Stimulated activated CD4-positive, alpha-beta T cell treated with anti-CD3 and anti-CD28 coated beads, TNF-alpha, amount 100 ng/mL, for 24 hours (primary cell): ENCODE results near the gene CHST12.
A peak's percentile ranks its signal among the peaks of the same experiment; 100 is the strongest.
"Not testable (repeated sequence)": the region's sequence is repeated elsewhere in the genome, so short reads cannot be mapped to it uniquely, and the experiment has no call there.

Source experiments
- DNase-seq, 3 experiments: peaks; one replicate each; pipeline ENCODE4 v3.0.0-alpha.2; 2020; ENCODE audit warnings: low read depth in 3 of 3

CHST12 gene

DNA sequence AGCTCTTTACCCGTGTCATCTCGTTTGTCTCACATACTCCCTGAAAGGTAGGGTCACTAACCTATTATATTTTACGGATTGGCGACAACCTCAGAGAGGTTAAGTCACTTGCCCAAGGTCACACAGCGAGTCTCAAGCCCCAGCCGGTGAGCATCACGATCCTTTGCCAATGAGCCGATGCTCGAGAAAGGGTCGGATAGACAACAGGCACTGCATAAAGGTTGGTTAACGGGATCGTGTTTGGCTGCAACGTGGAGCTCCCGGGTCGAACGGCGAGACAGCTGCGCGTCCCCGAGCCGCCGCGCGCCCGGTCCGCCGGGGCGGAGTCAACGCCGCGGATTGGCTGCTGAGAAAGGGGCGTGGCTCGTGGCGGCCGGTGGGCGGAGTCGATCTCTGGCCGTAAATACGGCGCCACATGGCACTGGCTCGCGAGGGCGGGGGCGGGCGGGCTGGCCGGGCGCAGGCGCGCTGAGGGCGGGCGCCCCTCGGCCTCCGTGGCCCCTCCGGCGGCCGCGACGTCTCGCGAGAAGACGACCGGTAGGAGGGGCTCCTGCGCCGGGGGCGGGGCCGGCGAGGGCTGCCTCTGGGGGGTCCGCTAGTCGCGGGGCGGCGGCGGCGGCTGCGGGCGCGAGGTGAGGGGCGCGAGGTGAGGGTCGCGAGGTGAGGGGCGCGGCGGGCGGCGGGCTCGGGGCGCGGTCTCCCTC, at the start of gene CHST12:
Gene CHST12 (plus strand): TSS at position 598 of the 704 bp plus-strand sequence. CDS start 29,029 bp downstream, outside the sequence.
- DNase-seq, result peak; percentile 82 to 90 (median 85)

DNA sequence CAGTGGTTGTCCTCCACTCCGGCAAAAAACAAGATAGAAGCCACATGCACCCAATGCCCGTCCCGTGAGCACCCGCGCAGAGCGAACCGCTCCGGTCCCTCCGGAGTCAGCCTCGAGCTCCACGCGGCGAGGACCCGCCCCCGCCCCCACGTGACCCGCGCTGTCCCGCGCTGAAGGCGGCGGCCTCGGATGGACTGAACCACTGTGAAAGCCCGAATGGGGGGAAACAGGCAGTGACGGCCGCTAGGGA, 49.5 kb upstream of the CHST12 start:
- peak; percentile 80 to 91 (median 84) for DNase-seq

DNA sequence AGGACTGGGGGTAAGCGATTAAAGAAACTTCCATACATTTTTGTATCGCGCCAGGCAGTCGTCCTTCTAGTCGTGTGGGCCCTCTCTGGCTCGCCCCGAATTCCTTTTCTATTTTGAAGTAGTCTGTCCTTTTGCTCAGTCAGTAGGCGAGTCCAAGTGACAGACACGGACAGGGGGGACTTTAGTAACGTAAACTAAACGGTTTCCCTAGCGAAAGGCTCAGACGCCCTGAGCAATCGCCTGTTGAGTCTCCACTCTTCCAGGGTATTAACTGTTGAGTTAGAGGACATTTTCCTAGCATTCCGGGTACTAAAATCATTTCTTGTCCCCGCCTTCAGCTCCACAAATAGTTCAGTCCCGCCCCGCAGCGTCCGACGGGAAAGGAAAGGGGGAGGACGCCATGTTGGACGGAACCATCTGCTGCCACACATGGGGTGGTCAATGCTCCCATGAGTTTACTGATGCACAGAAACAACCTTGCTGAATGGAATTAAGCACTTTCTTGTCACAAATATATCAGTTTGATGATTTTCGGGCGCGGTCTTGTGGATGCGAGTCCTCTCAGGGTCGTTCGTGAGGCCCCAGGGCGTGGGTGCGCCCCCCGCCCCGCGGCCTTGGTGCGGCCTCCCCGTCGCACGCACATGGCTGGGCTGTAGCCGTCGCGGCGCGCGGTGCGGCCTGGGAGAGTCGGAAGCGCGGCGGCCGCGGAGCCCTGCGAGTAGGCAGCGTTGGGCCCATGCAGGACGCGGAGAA, 49.0 kb upstream of the CHST12 start, which contains the start of gene EIF3B:
Gene EIF3B (plus strand): TSS at position 642 of the 753 bp plus-strand sequence. CDS start 95 bp downstream, at position 737.
- peak; percentile 76 to 84 (median 82) for DNase-seq

DNA sequence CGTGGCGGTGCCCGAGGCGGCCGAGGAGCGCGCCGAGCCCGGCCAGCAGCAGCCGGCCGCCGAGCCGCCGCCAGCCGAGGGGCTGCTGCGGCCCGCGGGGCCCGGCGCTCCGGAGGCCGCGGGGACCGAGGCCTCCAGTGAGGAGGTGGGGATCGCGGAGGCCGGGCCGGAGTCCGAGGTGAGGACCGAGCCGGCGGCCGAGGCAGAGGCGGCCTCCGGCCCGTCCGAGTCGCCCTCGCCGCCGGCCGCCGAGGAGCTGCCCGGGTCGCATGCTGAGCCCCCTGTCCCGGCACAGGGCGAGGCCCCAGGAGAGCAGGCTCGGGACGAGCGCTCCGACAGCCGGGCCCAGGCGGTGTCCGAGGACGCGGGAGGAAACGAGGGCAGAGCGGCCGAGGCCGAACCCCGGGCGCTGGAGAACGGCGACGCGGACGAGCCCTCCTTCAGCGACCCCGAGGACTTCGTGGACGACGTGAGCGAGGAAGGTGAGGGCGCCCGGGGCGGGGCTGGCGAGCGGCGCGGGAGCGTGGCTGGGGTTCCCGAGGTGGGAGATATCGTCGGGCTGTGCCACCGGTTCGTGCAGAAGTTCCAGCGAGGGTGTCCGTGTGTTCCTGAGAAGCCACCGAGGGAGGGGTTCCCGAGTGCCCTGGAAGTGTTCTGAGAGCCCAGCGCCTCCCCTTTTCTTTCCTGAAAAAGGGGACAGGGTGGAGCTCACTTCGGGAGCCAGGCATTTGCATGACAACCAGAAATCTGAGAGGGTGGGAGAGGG, 48.3 kb upstream of the CHST12 start:
- DNase-seq, result peak in 1 of 3 experiments; percentile 28

DNA sequence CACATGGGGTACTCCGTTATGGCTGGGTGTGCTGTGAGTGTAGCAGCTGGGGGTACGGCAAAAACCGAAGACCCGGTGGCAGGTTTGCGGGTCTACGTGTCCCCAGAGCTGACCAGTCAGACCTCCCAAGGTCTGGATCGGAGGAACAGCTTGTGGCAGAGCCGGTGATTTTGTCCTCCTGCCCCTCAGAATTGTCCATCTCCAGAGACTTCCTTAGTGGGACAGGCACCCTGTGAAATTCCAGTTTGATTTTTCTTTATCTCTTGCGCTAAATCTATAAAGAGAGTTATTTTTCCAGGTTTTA, 47.8 kb upstream of the CHST12 start:
- DNase-seq, result no peak

DNA sequence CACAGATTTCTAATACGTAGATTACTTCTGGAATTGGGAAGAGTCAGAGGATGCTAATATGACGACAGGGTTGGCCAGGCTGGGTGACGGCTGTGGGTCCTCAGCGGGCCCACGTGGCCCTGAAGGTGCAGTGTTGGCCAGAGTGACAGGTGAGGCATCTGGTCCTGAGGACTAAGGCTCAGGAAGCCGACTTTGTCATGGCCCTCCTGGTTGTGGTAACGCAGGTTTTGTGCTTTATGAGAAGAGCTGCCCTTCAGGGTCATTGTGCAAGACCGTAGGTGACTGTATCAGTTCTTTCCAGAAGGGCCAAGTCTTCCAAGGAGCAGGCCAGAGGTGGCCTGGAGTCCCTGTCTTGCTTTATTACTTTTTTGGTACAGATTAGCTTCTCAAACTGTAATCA, 46.2 kb upstream of the CHST12 start:
- no peak for DNase-seq

DNA sequence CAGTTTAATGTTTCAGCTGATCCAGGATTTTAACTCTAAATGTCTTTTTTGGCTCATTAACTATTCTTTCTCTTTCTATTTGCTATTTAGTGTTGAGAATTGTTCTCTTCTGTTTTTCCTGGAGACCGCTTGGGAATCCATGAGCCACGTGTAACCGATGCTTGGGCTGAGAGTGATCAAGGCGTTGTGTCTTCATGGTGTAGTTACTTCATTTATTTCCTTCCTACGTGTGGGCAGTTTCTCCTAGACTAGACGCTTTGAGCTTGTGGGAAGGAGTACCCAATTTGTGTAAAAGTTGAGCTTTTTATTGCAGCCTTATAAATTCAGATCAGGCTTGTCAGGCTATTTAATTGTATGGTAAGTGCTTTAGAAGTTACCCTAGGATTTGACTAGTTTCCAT, 45.8 kb upstream of the CHST12 start:
- no peak for DNase-seq

DNA sequence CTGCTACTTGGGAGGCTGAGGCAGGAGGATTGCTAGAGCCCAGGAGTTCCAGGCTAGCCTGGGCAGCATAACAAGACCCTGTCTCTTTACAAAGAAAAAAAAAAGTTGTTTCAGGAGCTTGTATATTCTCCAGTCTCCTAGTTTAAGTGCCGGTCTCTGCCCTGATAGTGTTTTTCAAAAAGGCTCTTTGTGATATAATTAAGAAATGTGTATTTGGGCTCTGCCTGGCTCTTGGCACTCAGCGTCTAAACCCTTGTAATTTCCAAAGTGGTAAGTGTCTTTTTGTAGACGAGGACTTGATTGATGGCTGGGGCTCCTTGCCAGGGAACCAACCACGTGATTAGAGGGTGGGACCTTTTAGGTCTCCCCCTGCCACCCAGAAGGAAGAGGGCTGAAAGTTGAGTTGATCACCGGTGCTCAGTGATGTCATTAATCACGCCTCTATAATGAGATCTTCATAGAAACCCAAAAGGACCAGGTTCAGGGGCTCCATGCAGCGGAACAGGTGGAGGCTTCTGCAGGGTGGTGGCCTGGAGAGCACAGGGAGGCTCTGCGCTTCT, 44.4 kb upstream of the CHST12 start:
- no peak for DNase-seq

DNA sequence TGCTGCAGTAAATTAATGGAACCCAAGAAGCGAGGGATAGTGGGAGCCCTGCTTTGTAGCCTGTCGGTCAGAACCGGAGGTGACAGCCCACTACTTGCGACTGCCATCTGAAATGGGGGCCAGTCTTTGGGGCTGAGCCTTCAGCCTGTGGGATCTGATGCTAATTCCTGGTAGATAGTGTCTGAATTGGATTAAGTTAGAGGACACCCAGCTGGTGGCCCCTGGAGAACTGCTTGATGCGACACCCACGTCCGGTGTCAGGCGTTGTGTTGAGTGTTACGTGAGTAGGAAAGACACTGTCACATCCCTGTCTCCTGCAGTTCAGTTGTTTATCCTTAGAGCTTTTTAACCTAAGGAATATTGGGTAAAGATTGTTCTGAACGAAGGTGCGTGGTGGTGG, 43.8 kb upstream of the CHST12 start:
- no peak for DNase-seq

DNA sequence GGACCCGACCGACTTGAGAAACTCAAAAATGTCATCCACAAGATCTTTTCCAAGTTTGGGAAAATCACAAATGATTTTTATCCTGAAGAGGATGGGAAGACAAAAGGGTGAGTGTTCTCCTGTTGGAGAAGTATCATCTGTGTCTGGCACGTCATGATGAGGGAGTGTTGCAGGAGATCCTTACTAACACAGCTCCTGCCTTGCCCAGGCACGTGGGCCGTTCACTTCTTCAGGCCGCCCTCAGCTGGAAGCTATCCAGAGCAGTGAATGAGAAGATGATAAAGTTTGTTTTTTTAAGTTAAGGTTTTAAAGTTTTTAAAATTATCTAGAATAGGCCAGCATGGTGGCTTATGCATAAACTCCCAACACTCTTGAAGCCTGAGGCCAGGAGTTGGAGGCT, 42.6 kb upstream of the CHST12 start:
- DNase-seq, result no peak

DNA sequence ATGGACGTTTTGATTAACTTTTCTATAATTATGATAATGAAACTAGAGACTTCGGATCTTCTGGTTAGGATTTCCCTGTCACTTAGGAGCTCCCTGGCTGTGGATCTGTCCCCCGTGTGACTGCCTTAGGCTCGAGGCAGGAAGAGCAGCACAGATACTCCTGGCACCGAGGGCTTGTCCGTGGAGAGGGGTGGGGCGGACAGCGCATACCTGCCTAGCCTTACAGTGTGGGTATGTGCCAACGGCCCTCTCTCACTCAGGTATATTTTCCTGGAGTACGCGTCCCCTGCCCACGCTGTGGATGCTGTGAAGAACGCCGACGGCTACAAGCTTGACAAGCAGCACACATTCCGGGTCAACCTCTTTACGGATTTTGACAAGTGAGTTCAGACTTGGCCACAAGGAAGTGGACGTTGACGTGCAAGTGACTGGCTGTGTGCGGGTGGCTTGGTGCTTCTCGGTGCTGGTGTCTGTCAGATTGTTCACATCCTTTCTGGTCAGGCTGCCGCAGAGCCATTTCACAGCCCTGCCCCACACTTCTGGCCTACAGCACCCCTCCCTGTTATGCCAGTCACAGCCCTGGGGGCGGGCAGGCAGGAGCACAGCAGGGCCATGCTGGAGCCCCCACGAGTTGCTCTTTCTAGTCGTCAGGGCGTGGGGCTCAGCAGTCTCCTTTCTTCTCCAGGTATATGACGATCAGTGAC, 40.9 kb upstream of the CHST12 start:
- DNase-seq, result no peak

DNA sequence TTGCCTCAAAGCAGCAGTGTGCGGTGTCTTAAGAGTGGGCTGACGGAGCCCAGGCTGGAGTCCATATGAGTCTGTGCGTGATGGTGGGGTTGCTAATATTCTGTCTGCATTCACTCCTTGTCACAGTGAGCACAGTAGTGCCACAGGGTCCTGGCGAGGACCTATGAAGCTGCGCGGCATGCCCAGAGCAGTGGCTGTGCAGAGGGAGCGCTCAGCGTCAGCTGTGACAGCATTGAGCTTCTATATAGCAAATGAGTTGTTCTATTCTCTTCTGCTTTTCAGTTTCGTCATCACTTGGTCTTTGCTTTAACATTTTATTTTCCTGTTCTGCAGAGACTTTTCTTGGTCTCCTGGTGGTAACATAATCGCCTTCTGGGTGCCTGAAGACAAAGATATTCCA, 34.3 kb upstream of the CHST12 start:
- no peak for DNase-seq

DNA sequence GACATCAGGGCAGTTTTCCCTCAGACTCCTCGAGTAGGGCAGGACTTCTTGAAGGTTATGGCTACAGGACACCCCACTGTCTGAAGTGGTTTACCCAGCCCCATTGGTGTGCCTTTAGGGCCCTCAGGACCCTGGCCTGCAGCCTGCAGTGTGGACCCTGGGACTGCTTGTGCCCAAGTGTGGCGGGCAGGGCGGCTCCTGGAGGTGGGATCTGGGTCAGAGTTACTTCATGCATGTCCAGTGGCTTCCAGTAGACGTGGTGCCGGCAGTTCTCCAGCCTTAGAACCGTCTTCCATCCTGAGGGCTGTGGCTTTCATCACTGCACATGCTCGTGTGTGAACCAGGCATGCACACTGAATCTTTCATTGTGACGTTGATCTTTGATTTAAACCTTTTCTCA, 32.1 kb upstream of the CHST12 start:
- DNase-seq, result no peak

DNA sequence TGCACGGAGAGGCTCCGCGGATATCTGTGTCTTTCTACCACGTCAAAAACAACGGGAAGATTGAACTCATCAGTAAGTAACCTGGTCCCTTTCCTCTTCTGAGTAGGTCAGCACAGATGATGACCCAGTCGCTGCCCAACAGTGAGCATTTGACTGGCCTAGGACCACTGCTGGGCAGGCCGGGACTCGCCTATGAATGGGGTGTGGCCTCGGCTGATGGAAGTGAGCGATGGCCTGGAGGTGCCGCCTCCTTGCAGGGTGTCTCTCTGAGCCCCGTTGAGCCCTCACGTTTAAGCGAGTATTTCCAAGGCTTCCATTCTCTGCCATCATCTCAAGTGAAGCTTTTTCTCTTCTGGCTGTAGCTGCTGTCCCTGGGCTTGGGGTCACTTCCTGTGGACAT, 30.7 kb upstream of the CHST12 start:
- no peak for DNase-seq

DNA sequence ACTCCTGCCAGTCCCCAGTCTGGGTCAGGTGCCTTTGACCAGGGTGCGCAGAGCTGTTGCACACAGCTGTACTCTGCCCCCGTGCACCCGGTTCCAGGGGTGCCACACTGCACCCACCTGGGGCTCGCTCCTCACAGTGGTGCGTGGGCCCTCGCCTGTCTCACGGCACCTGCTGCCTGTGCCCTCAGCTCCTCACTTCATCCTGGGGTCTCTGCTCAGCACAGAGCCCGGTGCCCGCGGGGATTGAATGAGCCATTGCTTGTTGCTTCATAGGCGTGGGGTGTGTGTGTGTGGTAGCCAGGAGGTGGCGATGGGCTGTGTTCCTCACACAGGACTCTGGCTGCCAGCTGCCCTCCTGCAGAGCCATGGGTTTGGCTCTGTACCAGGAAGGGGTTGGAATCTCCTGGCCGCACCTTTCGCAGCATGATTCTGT, 30.3 kb upstream of the CHST12 start:
- no peak for DNase-seq

DNA sequence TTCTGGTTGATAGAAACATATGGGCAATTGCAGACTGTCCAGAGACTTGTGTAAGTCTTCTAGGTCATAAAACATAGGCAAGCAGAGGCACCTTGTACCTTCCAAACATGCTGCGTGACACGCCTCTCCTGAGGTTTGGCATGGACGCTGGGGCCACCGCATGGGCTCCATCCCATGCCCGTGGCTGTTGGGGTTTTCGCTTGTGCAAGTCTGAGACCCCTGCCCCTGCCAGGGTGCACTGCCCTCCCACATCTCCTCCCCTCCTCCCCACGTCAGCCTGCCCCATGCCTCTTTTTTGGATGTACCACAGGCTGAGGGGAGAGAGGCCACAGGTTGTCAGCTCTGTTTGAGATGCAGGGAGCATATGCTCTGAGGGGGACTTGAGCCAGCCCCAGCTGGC, 29.8 kb upstream of the CHST12 start:
- DNase-seq, result no peak

DNA sequence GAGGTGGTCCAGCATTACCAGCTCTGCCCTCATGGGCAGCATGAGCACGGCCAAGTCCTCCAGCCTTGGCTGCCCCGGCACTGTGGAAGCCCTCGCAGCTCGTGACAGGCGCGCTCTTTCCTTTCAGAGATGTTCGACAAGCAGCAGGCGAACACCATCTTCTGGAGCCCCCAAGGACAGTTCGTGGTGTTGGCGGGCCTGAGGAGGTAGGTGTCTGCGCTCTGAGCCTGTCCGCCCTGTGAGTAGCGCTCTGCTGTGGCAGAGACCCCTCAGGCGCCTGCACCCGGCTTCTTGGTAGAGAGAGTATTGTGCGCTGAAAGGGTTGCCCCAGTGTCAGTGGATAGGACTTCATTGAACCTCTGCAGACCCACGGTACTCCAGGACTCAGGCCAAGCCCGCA, 29.0 kb upstream of the CHST12 start:
- no peak for DNase-seq

DNA sequence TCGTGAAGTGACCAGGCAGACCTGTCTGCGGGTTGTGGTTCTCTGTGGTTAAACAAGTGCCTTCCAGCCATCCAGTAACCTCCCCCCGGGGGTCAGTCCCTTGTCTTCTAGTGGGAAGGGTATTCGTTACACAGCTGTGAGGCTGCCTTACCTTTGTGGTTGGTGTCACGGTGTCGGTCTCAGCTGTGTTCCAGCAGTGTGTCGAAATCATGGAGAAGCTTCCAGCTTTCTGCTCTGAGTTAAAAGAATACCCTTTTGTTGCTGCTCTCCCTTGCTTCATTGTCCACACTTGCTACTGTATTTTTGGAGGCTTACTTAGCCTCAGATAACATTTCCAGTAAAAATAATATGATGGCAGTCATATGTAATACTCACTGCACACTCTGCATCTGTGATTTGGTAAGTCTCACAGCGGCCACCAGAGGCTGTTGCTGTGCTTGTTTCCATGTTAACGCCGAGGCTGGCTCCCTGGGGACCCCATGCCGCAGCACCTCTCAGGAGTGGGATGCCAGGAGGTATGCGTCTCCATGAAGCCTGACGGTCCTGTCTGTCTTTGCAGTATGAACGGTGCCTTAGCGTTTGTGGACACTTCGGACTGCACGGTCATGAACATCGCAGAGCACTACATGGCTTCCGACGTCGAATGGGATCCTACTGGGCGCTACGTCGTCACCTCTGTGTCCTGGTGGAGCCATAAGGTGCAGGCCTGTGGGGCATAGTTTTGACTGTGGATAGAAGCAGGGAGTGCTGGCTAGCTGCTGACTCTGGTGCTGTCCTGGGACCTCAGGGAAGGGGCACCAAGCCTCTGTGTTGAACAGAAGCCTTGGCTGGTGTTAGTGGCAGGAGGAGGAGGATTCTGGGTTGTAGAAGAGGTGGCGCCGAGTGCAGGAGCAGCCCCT, 28.3 kb upstream of the CHST12 start:
- no peak for DNase-seq

DNA sequence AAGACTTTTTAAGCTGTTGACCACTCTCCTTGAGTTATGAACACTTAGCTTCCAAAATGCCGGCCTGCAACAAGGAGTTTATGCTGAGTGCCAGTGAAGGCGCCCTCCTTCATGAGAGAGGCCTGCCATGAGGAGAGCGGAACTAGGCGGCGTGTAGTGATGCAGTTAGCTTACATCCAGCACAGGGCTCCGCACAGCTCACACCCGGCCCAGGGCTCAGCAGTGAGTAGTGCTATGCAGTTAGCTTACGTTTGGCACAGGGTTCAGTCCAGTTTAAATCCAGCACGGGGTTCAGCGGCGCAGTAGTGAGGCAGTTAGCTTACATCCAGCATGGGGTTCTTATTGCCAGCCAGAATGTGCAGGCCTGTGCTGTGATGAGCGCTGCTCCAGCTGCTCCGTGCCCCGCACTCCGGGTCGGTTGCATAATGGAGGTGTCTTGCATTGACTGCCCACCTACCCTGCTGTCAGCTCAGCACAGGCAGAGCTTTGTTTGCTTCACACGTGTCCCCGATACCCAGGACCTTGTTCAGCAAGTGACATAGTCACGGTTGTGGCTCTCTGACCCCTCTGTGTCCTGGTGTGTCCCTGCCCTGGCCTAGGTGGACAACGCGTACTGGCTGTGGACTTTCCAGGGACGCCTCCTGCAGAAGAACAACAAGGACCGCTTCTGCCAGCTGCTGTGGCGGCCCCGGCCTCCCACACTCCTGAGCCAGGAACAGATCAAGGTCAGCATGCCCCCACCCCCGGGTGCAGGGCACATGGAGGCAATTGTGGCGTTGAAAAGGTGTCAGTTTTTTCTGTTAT, 26.9 kb upstream of the CHST12 start:
- no peak for DNase-seq

DNA sequence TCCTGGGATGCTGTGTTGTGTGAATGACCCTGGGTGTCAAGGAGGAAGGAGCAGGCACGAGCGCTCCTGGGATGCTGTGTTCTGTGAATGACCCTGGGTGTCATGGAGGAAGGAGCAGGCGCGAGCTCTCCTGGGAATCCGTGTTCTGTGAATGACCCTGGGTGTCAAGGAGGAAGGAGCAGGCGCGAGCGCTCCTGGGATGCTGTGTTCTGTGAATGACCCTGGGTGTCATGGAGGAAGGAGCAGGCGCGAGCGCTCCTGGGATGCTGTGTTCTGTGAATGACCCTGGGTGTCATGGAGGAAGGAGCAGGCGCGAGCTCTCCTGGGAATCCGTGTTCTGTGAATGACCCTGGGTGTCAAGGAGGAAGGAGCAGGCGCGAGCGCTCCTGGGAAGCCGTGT, 25.9 kb upstream of the CHST12 start:
- DNase-seq, result not testable (repeated sequence)
